Neuronal stem cell (in vitro differentiated cells): ENCODE results near the gene RALGPS1.

Source experiments
- DNase-seq: peaks from one replicate; pipeline ENCODE4 v3.0.0-alpha.2; 2013; ENCODE audit warnings: low spot score
- H2AFZ ChIP-seq: one replicate; pipeline ENCODE4 v1.6.1; 2013; ENCODE audit warnings: mild to moderate bottlenecking, low read length, inconsistent platforms
- H2AK5ac ChIP-seq: 2 replicates; pipeline ENCODE4 v1.6.1; 2013; ENCODE audit warnings: low read depth, mild to moderate bottlenecking, inconsistent platforms, low read length, moderate library complexity, mixed read lengths
- H2BK120ac ChIP-seq: 2 replicates; pipeline ENCODE4 v1.6.1; 2013; ENCODE audit warnings: low read depth, mild to moderate bottlenecking, inconsistent platforms, low read length, moderate library complexity, mixed read lengths
- H2BK12ac ChIP-seq: one replicate; pipeline ENCODE4 v1.6.1; 2013; ENCODE audit warnings: low read length, inconsistent platforms
- H2BK15ac ChIP-seq: 2 replicates; pipeline ENCODE4 v1.6.1; 2013; ENCODE audit warnings: mild to moderate bottlenecking, low read length, inconsistent platforms, mixed read lengths
- H2BK5ac ChIP-seq: one replicate; pipeline ENCODE4 v1.6.1; 2013; ENCODE audit warnings: inconsistent platforms, mild to moderate bottlenecking, low read length, moderate library complexity
- H3K14ac ChIP-seq: one replicate; pipeline ENCODE4 v1.6.1; 2013; ENCODE audit warnings: low read length, inconsistent platforms
- H3K18ac ChIP-seq: 2 replicates; pipeline ENCODE4 v1.6.1; 2013; ENCODE audit warnings: low read length, inconsistent platforms
- H3K23ac ChIP-seq: 2 replicates; pipeline ENCODE4 v1.6.1; 2013; ENCODE audit warnings: low read depth, mild to moderate bottlenecking, mixed read lengths, low read length, inconsistent platforms; ENCODE audit not compliant: poor library complexity
- H3K27ac ChIP-seq: replicated peaks from 3 replicates; pipeline ENCODE4 v1.5.1; 2013; ENCODE audit warnings: low read length, inconsistent platforms
- H3K27me3 ChIP-seq, 3 experiments: 2 replicates each; pipeline ENCODE4 v1.6.1; 2013; ENCODE audit warnings: low read length in 3 of 3, mild to moderate bottlenecking in 2 of 3, inconsistent platforms in 1 of 3, low read depth in 1 of 3, mixed read lengths in 1 of 3, moderate library complexity in 1 of 3; ENCODE audit not compliant: control insufficient read depth in 3 of 3, insufficient read depth in 3 of 3
- H3K36me3 ChIP-seq, 2 donors: replicated peaks in 1 of 2; 2 replicates each; pipeline ENCODE4 v1.6.1; 2013; ENCODE audit warnings: low read length in 2 of 2; ENCODE audit not compliant: control insufficient read depth in 2 of 2, insufficient read depth in 2 of 2
- H3K4ac ChIP-seq: 2 replicates; pipeline ENCODE4 v1.6.1; 2013; ENCODE audit warnings: inconsistent platforms, mild to moderate bottlenecking, low read length, moderate library complexity
- H3K4me1 ChIP-seq, 2 donors: 1 replicate in 1 of 2; 2 replicates in 1 of 2; pipeline ENCODE4 v1.6.1; 2013; ENCODE audit warnings: low read length in 2 of 2, low read depth in 1 of 2; ENCODE audit not compliant: control insufficient read depth in 2 of 2, insufficient read depth in 1 of 2
- H3K4me2 ChIP-seq: one replicate; pipeline ENCODE4 v1.6.1; 2013; ENCODE audit warnings: mild to moderate bottlenecking, low read length, inconsistent platforms; ENCODE audit not compliant: insufficient read depth, poor library complexity, severe bottlenecking
- H3K4me3 ChIP-seq, 2 donors: 2 replicates each; pipeline ENCODE4 v1.5.1; 2013; ENCODE audit warnings: low read length in 2 of 2, mild to moderate bottlenecking in 2 of 2, inconsistent platforms in 1 of 2, moderate library complexity in 1 of 2
- H3K79me1 ChIP-seq: one replicate; pipeline ENCODE4 v1.6.1; 2013; ENCODE audit warnings: low read depth, mild to moderate bottlenecking, inconsistent platforms, low read length, moderate library complexity
- H3K9ac ChIP-seq: one replicate; pipeline ENCODE4 v1.6.1; 2013; ENCODE audit warnings: mild to moderate bottlenecking, low read depth, low read length, inconsistent platforms; ENCODE audit not compliant: poor library complexity
- H3K9me3 ChIP-seq, 2 donors: replicated peaks in 1 of 2; 2 replicates each; pipeline versions ENCODE3 to v1.6.1; 2013; ENCODE audit warnings: low read length in 2 of 2, mild to moderate bottlenecking in 2 of 2, inconsistent platforms in 1 of 2, low read depth in 1 of 2, mixed read lengths in 1 of 2, moderate library complexity in 1 of 2; ENCODE audit not compliant: control insufficient read depth in 2 of 2, insufficient read depth in 1 of 2
- H4K8ac ChIP-seq: one replicate; pipeline ENCODE4 v1.6.1; 2013; ENCODE audit warnings: low read depth, mild to moderate bottlenecking, inconsistent platforms, low read length, moderate library complexity
- H4K91ac ChIP-seq: one replicate; pipeline ENCODE4 v1.6.1; 2013; ENCODE audit warnings: low read length, low read depth, mild to moderate bottlenecking, inconsistent platforms; ENCODE audit not compliant: poor library complexity
- WGBS, 2 donors: extraction: QIAGEN DNeasy Blood & Tissue Kit; methylation state at CpG; one replicate each; pipeline ENCODE4 v1.1.7; 2013; ENCODE audit warnings: missing lambda C conversion rate in 2 of 2, mixed read lengths in 1 of 2; ENCODE audit not compliant: insufficient read length in 2 of 2, insufficient replicate concordance in 1 of 2; ENCODE audit errors: extremely low coverage in 2 of 2; 5-methylcytosine and 5-hydroxymethylcytosine counted together

The RALGPS1 gene

DNA sequence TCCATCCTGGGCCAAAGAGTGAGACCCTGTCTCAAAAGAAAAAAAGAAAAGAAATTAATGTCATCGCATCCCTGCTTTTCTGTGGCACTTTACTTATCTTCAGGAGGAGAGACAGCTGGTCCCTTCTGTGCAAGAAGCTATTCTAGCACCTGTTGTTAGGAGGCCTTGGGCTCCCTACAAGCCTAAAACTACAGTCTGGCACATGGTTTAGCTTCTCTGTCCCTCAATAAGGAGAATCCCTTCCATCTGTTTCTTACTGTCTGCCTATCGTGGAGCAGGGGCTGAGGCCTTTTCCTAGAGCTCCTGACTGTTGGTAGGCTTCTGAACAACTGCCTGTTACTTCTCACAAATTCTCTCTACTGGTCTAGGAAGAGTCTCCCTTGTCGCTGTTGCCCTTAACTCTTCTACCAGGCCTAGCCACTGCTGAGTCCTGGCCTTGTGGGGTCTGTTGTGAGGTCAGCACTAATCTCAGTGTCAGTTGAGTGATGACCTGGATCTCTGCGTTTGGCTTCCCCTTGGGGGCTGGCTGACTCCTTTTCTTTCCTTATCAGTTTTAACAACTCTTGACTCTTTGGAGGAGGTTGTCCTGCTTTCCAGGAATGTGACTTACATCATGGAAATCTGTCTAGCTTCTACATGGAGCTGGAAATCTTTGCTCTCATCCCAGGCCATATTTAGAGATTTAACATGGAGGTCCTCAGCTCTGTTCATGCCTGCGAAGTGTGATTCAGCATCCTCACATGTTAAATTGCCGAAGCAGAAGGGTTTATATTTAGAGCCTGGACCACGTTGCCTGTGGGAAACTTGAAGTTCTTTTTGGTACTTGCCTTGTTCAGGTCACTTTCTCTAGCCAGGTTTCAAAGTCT lies 344.3 kb downstream of the RALGPS1 start:
- Histone ChIP-seq H3K4me2 (no peak overlapping the region), H3K27ac (no peak overlapping the region), H3K4ac (no peak overlapping the region), H3K9ac (no peak overlapping the region), H4K91ac (no peak overlapping the region), H2AK5ac (no peak overlapping the region), H2BK5ac (no peak overlapping the region), H3K36me3 (no peaks in the 10 kb centered on the region), H2AFZ (no peak overlapping the region), H3K18ac (no peak overlapping the region), H3K79me1 (no peaks in the 10 kb centered on the region), H3K4me1 (no peaks in the 10 kb centered on the region), H2BK120ac (no peak overlapping the region), H3K4me3 (no peak overlapping the region), H3K27me3 (no peaks in the 10 kb centered on the region), H2BK15ac (no peak overlapping the region), H3K23ac (no peak overlapping the region), H3K14ac (no peak overlapping the region), H4K8ac (no peak overlapping the region), H2BK12ac (no peak overlapping the region), H3K9me3 (peaks cover 0 to 5% of the 10 kb centered on the region in 2 donors)
- DNase-seq, result no peak
- no CpG with 5 or more reads among the region's 7 CpGs for WGBS, 2 donors

GRCh38 chr9:127262602-127263001 lies 348.0 kb downstream of the RALGPS1 start:
- Histone ChIP-seq H3K18ac (no peak overlapping the region), H4K91ac (no peak overlapping the region), H3K79me1 (no peaks in the 10 kb centered on the region), H2BK12ac (no peak overlapping the region), H3K4me2 (no peak overlapping the region), H3K4ac (no peak overlapping the region), H2BK5ac (no peak overlapping the region), H3K27me3 (no peaks in the 10 kb centered on the region), H3K4me1 (peaks cover 2 to 10% of the 10 kb centered on the region in 2 donors), H3K9me3 (no peaks in the 10 kb centered on the region), H3K36me3 (no peaks in the 10 kb centered on the region), H3K4me3 (no peak overlapping the region), H2AFZ (no peak overlapping the region), H3K9ac (no peak overlapping the region), H2BK15ac (no peak overlapping the region), H3K23ac (no peak overlapping the region), H2AK5ac (no peak overlapping the region), H4K8ac (no peak overlapping the region), H2BK120ac (no peak overlapping the region), H3K14ac (no peak overlapping the region), H3K27ac (no peak overlapping the region)
- no peak for DNase-seq

GRCh38 chr9:127263237-127263636 lies 348.7 kb downstream of the RALGPS1 start:
- no peak for DNase-seq
- Histone ChIP-seq H4K8ac (no peak overlapping the region), H3K79me1 (no peaks in the 10 kb centered on the region), H3K4ac (no peak overlapping the region), H4K91ac (no peak overlapping the region), H3K18ac (no peak overlapping the region), H2BK12ac (no peak overlapping the region), H3K36me3 (no peaks in the 10 kb centered on the region), H3K23ac (no peak overlapping the region), H2BK120ac (no peak overlapping the region), H3K14ac (no peak overlapping the region), H2AK5ac (no peak overlapping the region), H3K27ac (no peak overlapping the region), H3K4me3 (no peak overlapping the region), H2AFZ (no peak overlapping the region), H3K27me3 (no peaks in the 10 kb centered on the region), H3K9me3 (no peaks in the 10 kb centered on the region), H3K4me2 (no peak overlapping the region), H2BK15ac (no peak overlapping the region), H3K4me1 (peaks cover 2 to 10% of the 10 kb centered on the region in 2 donors), H3K9ac (no peak overlapping the region), H2BK5ac (no peak overlapping the region)
- WGBS, 2 donors, result no CpG with 5 or more reads among the region's 9 CpGs

DNA sequence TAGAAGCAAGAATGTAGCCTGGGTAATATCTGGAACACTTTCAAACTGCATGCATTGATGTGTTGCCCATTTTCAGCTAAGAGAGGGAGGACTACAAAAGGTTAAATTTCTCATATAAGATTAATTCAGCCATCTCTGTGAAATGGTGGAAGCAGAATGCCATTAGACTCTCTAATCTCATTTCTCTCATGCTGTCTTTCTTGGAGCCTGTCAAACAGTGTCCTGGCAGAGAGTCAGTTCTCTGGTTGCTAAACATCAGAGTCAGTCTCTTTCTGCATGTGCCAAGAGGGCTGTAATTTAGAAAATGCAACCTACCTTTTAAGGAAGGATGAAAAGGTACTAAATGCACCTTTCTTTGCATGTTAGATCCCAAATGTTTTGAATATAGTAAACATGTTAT lies 349.1 kb downstream of the RALGPS1 start:
- no peak for DNase-seq
- no peak overlapping the region for H2BK12ac ChIP-seq

More for the DNA sequence above, 349.1 kb downstream of the RALGPS1 start:
- H2AFZ ChIP-seq, result no peak overlapping the region
- H4K8ac ChIP-seq, result no peak overlapping the region
- peaks cover 2 to 10% of the 10 kb centered on the region in 2 donors for H3K4me1 ChIP-seq
- H2AK5ac ChIP-seq, result no peak overlapping the region
- no peak overlapping the region for H3K4me3 ChIP-seq
- no peaks in the 10 kb centered on the region for H3K79me1 ChIP-seq
- no peak overlapping the region for H3K18ac ChIP-seq
- H3K23ac ChIP-seq, result no peak overlapping the region
- no peak overlapping the region for H2BK120ac ChIP-seq
- no peak overlapping the region for H3K27ac ChIP-seq
- H3K9me3 ChIP-seq, result no peaks in the 10 kb centered on the region
- no peak overlapping the region for H4K91ac ChIP-seq
- H3K14ac ChIP-seq, result no peak overlapping the region
- H3K27me3 ChIP-seq, result no peaks in the 10 kb centered on the region
- no peak overlapping the region for H2BK15ac ChIP-seq
- H2BK5ac ChIP-seq, result no peak overlapping the region
- no peaks in the 10 kb centered on the region for H3K36me3 ChIP-seq
- no peak overlapping the region for H3K4me2 ChIP-seq
- no peak overlapping the region for H3K4ac ChIP-seq
- no peak overlapping the region for H3K9ac ChIP-seq
